ENCODE data around the gene CLCN3. TPM values are rescaled to one million over a fixed set of nuclear protein-coding genes. Genes with fewer than 3 reads are reported as not detected.
A peak's percentile ranks its signal among the peaks of the same experiment; 100 is the strongest.
"Not testable (repeated sequence)": the region's sequence is repeated elsewhere in the genome, so short reads cannot be mapped to it uniquely, and the experiment has no call there.

Gene CLCN3
- 10 to 100 TPM; 17.3 to 33.7 (median 30.8) TPM for total RNA-seq
- total RNA-seq (2013) = 27.7 TPM
- total RNA-seq = 35.0 to 146 (median 67.7) reads per million in 29 experiments

GRCh38 chr4:169619958-169620879 is at the start of gene CLCN3:
TSS of gene CLCN3 (plus strand) at chr4:169620578. CDS start at chr4:169635929, 15,351 bp downstream.
- WGBS (ENCODE audit: insufficient coverage) = 0% methylated on average over 57 of the region's 67 CpGs
- ChIA-PET CTCF (interaction anchor here (0.6 to 2.1 kb wide), 9 partner anchors 8 to 49 kb away, joined by 3 to 19 read pairs (median 3); partner anchors contain the start of gene NEK1 (in 1 of the 2)), POLR2A (interaction anchor here (0.6 to 2.6 kb wide), 10 partner anchors 8 to 610 kb away, joined by 3 to 32 read pairs (median 4); partner anchors contain the start of genes CBR4 (in 1 of the 2) and NEK1 (in 1 of the 2))
- Mint-ChIP-seq H3K9me3 (no peaks in the 10 kb centered on the region), H3K36me3 (peaks cover 6% of the 10 kb centered on the region), H3K4me3 (peak within 1 kb of the TSS; percentile 97 to 99 (median 99)), H3K27me3 (no peaks in the 10 kb centered on the region), H3K4me1 (peaks cover 65 to 69% (median 66%) of the 10 kb centered on the region in 3 donors), H3K27ac (peak within 1 kb of the TSS; percentile 99)
- H3K27me3 ChIP-seq (replicated peaks in 1 of 2; ENCODE audit: control insufficient read depth in 2 of 2, extremely low read depth in 1 of 2, insufficient read depth in 2 of 2, low read length in 1 of 2) = no peaks in the 10 kb centered on the region
- DNase-seq (peak; percentile 75 to 93 (median 85)), ATAC-seq (replicated peaks in 1 of 4) (peak; percentile 74 to 85 (median 81))
- peak within 1 kb of the TSS; percentile 85 to 95 for H3K4me3 ChIP-seq (ENCODE audit: control insufficient read depth in 1 of 2, extremely low read depth in 1 of 2, low read length in 1 of 2)
- peak within 1 kb of the TSS; percentile 98 for H3K27ac ChIP-seq (ENCODE audit: low read length)
- no peaks in the 10 kb centered on the region for H3K36me3 ChIP-seq (ENCODE audit: control insufficient read depth in 2 of 2, extremely low read depth in 1 of 2, insufficient read depth in 1 of 2, low read length in 1 of 2)
- H3K9me3 ChIP-seq = no peaks in the 10 kb centered on the region
- peaks cover 22 to 28% of the 10 kb centered on the region in 2 experiments for H3K4me1 ChIP-seq (ENCODE audit: control insufficient read depth in 1 of 2, extremely low read depth in 1 of 2, insufficient read depth in 2 of 2, low read length in 2 of 2)

GRCh38 chr4:169571012-169571411 is 49.4 kb upstream of the CLCN3 start:
- ATAC-seq (replicated peaks in 1 of 4); H3K27ac ChIP-seq (ENCODE audit: low read length); H3K4me3 Mint-ChIP-seq; CTCF ChIA-PET; H3K4me1 ChIP-seq (ENCODE audit: control insufficient read depth in 1 of 2, extremely low read depth in 1 of 2, insufficient read depth in 2 of 2, low read length in 2 of 2); H3K27me3 Mint-ChIP-seq; H3K27ac Mint-ChIP-seq; POLR2A ChIA-PET; H3K4me3 ChIP-seq (ENCODE audit: control insufficient read depth in 1 of 2, extremely low read depth in 1 of 2, low read length in 1 of 2); H3K9me3 Mint-ChIP-seq; H3K9me3 ChIP-seq; H3K27me3 ChIP-seq (replicated peaks in 1 of 2; ENCODE audit: control insufficient read depth in 2 of 2, extremely low read depth in 1 of 2, insufficient read depth in 2 of 2, low read length in 1 of 2); DNase-seq: not testable (repeated sequence)
- Mint-ChIP-seq H3K4me1 (peaks cover 6 to 12% (median 9%) of the 10 kb centered on the region in 3 donors), H3K36me3 (peaks cover 43% of the 10 kb centered on the region)
- H3K36me3 ChIP-seq (ENCODE audit: control insufficient read depth in 2 of 2, extremely low read depth in 1 of 2, insufficient read depth in 1 of 2, low read length in 1 of 2) = peaks cover 0 to 16% of the 10 kb centered on the region in 2 donors
- WGBS (ENCODE audit: insufficient coverage) = no CpG with 5 or more reads among the region's 3 CpGs

GRCh38 chr4:169571435-169571834 is 48.9 kb upstream of the CLCN3 start:
- no peak for DNase-seq
- Histone ChIP-seq H3K4me1 (ENCODE audit: control insufficient read depth in 1 of 2, extremely low read depth in 1 of 2, insufficient read depth in 2 of 2, low read length in 2 of 2) (no peaks in the 10 kb centered on the region), H3K9me3 (no peaks in the 10 kb centered on the region), H3K36me3 (ENCODE audit: control insufficient read depth in 2 of 2, extremely low read depth in 1 of 2, insufficient read depth in 1 of 2, low read length in 1 of 2) (peaks cover 0 to 16% of the 10 kb centered on the region in 2 donors), H3K27me3 (replicated peaks in 1 of 2; ENCODE audit: control insufficient read depth in 2 of 2, extremely low read depth in 1 of 2, insufficient read depth in 2 of 2, low read length in 1 of 2) (no peaks in the 10 kb centered on the region), H3K27ac (ENCODE audit: low read length) (no peak overlapping the region), H3K4me3 (ENCODE audit: control insufficient read depth in 1 of 2, extremely low read depth in 1 of 2, low read length in 1 of 2) (no peak overlapping the region)
- Mint-ChIP-seq H3K27me3 (no peaks in the 10 kb centered on the region), H3K27ac (peak overlapping the region in 1 of 2 donors; percentile 28), H3K4me1 (peaks cover 3 to 10% (median 7%) of the 10 kb centered on the region in 3 donors), H3K4me3 (no peak overlapping the region), H3K9me3 (no peaks in the 10 kb centered on the region), H3K36me3 (peaks cover 46% of the 10 kb centered on the region)
- 98% methylated on average over 3 of the region's 4 CpGs for WGBS (ENCODE audit: insufficient coverage)
- POLR2A ChIA-PET = no interaction called here
- ATAC-seq (replicated peaks in 1 of 4) = no peak
- CTCF ChIA-PET = no interaction called here

GRCh38 chr4:169573889-169574288 is 46.5 kb upstream of the CLCN3 start:
- Histone ChIP-seq H3K36me3 (ENCODE audit: control insufficient read depth in 2 of 2, extremely low read depth in 1 of 2, insufficient read depth in 1 of 2, low read length in 1 of 2) (peaks cover 0 to 16% of the 10 kb centered on the region in 2 donors), H3K9me3 (no peaks in the 10 kb centered on the region), H3K27ac (ENCODE audit: low read length) (no peak overlapping the region), H3K27me3 (replicated peaks in 1 of 2; ENCODE audit: control insufficient read depth in 2 of 2, extremely low read depth in 1 of 2, insufficient read depth in 2 of 2, low read length in 1 of 2) (no peaks in the 10 kb centered on the region), H3K4me1 (ENCODE audit: control insufficient read depth in 1 of 2, extremely low read depth in 1 of 2, insufficient read depth in 2 of 2, low read length in 2 of 2) (no peaks in the 10 kb centered on the region), H3K4me3 (ENCODE audit: control insufficient read depth in 1 of 2, extremely low read depth in 1 of 2, low read length in 1 of 2) (no peak overlapping the region)
- no peaks in the 10 kb centered on the region for H3K9me3 Mint-ChIP-seq
- CTCF ChIA-PET = no interaction called here
- H3K27ac Mint-ChIP-seq = no peak overlapping the region
- POLR2A ChIA-PET = no interaction called here
- peaks cover 48% of the 10 kb centered on the region for H3K36me3 Mint-ChIP-seq
- DNase-seq (no peak), ATAC-seq (replicated peaks in 1 of 4) (no peak)
- no peak overlapping the region for H3K4me3 Mint-ChIP-seq
- peaks cover 0 to 7% (median 6%) of the 10 kb centered on the region in 3 donors for H3K4me1 Mint-ChIP-seq
- no peaks in the 10 kb centered on the region for H3K27me3 Mint-ChIP-seq
- WGBS (ENCODE audit: insufficient coverage) = no CpG with 5 or more reads among the region's 1 CpG

GRCh38 chr4:169582203-169582602 is 38.2 kb upstream of the CLCN3 start:
- 89% methylated on average over 1 of the region's 2 CpGs for WGBS (ENCODE audit: insufficient coverage)
- H3K4me3 Mint-ChIP-seq = no peak overlapping the region
- no peaks in the 10 kb centered on the region for H3K27me3 Mint-ChIP-seq
- H3K9me3 Mint-ChIP-seq = no peaks in the 10 kb centered on the region
- H3K9me3 ChIP-seq = no peaks in the 10 kb centered on the region
- H3K36me3 ChIP-seq (ENCODE audit: control insufficient read depth in 2 of 2, extremely low read depth in 1 of 2, insufficient read depth in 1 of 2, low read length in 1 of 2) = peaks cover 0 to 12% of the 10 kb centered on the region in 2 donors
- H3K27ac ChIP-seq (ENCODE audit: low read length) = no peak overlapping the region
- ChIA-PET POLR2A (no interaction called here), CTCF (interaction anchor here in 1 of 2 donors (0.7 kb wide), 1 partner anchor 77 kb away, joined by 3 read pairs; no protein-coding TSS in a partner anchor)
- no peaks in the 10 kb centered on the region for H3K27me3 ChIP-seq (replicated peaks in 1 of 2; ENCODE audit: control insufficient read depth in 2 of 2, extremely low read depth in 1 of 2, insufficient read depth in 2 of 2, low read length in 1 of 2)
- peaks cover 32% of the 10 kb centered on the region for H3K36me3 Mint-ChIP-seq
- H3K27ac Mint-ChIP-seq = no peak overlapping the region
- no peaks in the 10 kb centered on the region for H3K4me1 ChIP-seq (ENCODE audit: control insufficient read depth in 1 of 2, extremely low read depth in 1 of 2, insufficient read depth in 2 of 2, low read length in 2 of 2)
- no peak for DNase-seq
- no peak for ATAC-seq (replicated peaks in 1 of 4)
- H3K4me3 ChIP-seq (ENCODE audit: control insufficient read depth in 1 of 2, extremely low read depth in 1 of 2, low read length in 1 of 2) = no peak overlapping the region
- no peaks in the 10 kb centered on the region for H3K4me1 Mint-ChIP-seq

GRCh38 chr4:169582706-169583105 is 37.7 kb upstream of the CLCN3 start:
- ChIA-PET POLR2A (no interaction called here), CTCF (interaction anchor here in 1 of 2 donors (0.5 kb wide), 1 partner anchor 22 kb away, joined by 4 read pairs; no protein-coding TSS in a partner anchor)
- Mint-ChIP-seq H3K9me3 (no peaks in the 10 kb centered on the region), H3K27me3 (no peaks in the 10 kb centered on the region), H3K4me3 (no peak overlapping the region), H3K36me3 (peaks cover 32% of the 10 kb centered on the region), H3K27ac (no peak overlapping the region), H3K4me1 (no peaks in the 10 kb centered on the region)
- H3K27ac ChIP-seq (ENCODE audit: low read length) = no peak overlapping the region
- H3K4me1 ChIP-seq (ENCODE audit: control insufficient read depth in 1 of 2, extremely low read depth in 1 of 2, insufficient read depth in 2 of 2, low read length in 2 of 2) = no peaks in the 10 kb centered on the region
- no CpG with 5 or more reads among the region's 3 CpGs for WGBS (ENCODE audit: insufficient coverage)
- H3K27me3 ChIP-seq (replicated peaks in 1 of 2; ENCODE audit: control insufficient read depth in 2 of 2, extremely low read depth in 1 of 2, insufficient read depth in 2 of 2, low read length in 1 of 2) = no peaks in the 10 kb centered on the region
- H3K9me3 ChIP-seq = no peaks in the 10 kb centered on the region
- no peak overlapping the region for H3K4me3 ChIP-seq (ENCODE audit: control insufficient read depth in 1 of 2, extremely low read depth in 1 of 2, low read length in 1 of 2)
- H3K36me3 ChIP-seq (ENCODE audit: control insufficient read depth in 2 of 2, extremely low read depth in 1 of 2, insufficient read depth in 1 of 2, low read length in 1 of 2) = peaks cover 0 to 12% of the 10 kb centered on the region in 2 donors
- DNase-seq = no peak
- ATAC-seq (replicated peaks in 1 of 4) = no peak

Measured in T-cell (primary cell).